ENCODE results near the gene NRN1. TPM values are rescaled to one million over a fixed set of nuclear protein-coding genes. Genes with fewer than 3 reads are reported as not detected.
A peak's percentile ranks its signal among the peaks of the same experiment; 100 is the strongest.

Gene NRN1
- total RNA-seq, 1 donor from 2014 or later = 24.4 TPM

DNA sequence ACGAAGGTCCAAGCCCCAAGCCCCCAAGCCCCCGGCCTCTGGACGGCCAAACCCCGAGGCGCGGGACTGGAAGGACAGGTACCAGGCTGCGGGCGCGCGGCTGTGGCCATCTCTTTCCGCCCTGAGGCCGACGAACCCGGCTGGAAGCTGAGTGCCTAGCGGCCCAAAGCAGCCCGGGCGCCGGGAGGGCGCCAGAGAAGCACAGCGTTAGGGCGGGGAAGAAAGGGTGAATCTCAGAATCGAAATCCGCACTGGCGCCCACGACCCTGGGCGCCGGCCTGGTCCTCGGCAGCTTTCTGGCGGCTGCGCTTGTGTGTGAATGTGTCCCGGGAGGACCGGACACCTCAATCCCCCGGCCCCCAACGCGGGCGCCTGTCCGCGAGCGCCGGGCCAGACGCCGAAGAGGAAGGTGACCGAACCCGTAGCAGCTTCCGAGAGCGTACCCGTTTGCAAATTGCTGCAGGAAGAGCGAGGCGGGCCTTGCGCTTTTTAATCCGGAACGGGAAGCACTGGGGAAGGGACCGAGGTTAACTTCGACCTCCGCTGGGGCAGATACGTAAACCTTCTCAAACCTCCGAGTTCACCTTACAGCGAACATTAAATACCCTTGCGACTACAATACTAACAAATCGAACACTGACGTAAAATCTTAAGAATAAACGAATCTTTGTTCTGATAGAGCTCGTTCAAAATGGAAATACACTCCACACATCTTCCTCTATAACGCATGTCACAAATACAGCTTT lies 2.9 kb downstream of the NRN1 start:
- Histone ChIP-seq H3K36me3 (no peaks in the 10 kb centered on the region), H3K27ac (peak overlapping the region; percentile 60), H3K4me1 (peaks cover 32% of the 10 kb centered on the region), H3K27me3 (peaks cover 100% of the 10 kb centered on the region), H3K4me3 (peak overlapping the region; percentile 54), H3K9me3 (no peaks in the 10 kb centered on the region)
- TF ChIP-seq, protein P1, sequence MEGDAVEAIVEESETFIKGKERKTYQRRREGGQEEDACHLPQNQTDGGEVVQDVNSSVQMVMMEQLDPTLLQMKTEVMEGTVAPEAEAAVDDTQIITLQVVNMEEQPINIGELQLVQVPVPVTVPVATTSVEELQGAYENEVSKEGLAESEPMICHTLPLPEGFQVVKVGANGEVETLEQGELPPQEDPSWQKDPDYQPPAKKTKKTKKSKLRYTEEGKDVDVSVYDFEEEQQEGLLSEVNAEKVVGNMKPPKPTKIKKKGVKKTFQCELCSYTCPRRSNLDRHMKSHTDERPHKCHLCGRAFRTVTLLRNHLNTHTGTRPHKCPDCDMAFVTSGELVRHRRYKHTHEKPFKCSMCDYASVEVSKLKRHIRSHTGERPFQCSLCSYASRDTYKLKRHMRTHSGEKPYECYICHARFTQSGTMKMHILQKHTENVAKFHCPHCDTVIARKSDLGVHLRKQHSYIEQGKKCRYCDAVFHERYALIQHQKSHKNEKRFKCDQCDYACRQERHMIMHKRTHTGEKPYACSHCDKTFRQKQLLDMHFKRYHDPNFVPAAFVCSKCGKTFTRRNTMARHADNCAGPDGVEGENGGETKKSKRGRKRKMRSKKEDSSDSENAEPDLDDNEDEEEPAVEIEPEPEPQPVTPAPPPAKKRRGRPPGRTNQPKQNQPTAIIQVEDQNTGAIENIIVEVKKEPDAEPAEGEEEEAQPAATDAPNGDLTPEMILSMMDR (IDR thresholded peaks at IDR 0.05) = no peak
- ATAC-seq = no peak
- DNase-seq = no peak
- intact Hi-C loops (cut with DNase I) = no loop called here

DNA sequence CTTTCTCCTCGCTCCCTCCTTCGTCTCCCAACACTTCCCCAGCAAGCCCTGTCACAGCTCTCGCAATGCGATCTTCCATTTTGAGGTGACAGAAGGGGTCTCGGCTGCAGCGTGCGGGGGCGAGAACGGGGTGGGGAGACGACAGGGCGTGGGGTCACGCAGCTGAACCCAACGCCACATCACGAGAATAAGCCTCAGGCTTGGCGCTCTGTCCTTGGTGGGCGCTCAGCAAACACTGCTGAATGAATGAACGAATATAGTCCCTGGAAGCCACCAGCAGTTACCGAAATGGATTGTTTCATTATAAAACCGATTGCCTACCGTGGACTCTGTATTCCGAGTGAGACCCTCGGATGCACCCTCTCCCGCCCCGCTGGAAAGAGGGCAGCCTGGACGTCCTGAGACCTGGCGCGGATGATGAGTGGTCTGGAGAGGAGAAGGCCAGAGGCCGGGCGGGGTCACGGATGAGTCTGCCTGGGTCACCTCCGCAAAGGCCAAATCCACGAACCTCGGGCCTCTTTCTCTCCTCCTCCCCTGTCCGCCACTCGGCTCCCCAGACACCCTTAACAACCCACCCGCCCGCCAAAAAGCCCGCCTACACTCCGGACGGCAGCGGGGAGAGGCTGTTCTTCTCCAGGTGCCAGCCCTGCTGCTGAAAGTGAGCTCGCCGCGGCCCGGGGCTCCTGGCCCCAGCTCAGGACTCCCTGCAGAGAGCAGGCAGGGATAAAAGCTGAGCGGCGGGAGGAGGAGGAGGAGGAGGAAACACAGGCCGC lies 3.7 kb downstream of the NRN1 start:
- ATAC-seq (no peak), DNase-seq (no peak)
- Histone ChIP-seq H3K36me3 (no peaks in the 10 kb centered on the region), H3K27me3 (peaks cover 100% of the 10 kb centered on the region), H3K27ac (peak overlapping the region; percentile 60), H3K4me1 (peaks cover 31% of the 10 kb centered on the region), H3K4me3 (peak overlapping the region; percentile 54), H3K9me3 (no peaks in the 10 kb centered on the region)
- TF ChIP-seq, protein P1 (IDR thresholded peaks at IDR 0.05) = no peak
- intact Hi-C loops (cut with DNase I) = no loop called here

DNA sequence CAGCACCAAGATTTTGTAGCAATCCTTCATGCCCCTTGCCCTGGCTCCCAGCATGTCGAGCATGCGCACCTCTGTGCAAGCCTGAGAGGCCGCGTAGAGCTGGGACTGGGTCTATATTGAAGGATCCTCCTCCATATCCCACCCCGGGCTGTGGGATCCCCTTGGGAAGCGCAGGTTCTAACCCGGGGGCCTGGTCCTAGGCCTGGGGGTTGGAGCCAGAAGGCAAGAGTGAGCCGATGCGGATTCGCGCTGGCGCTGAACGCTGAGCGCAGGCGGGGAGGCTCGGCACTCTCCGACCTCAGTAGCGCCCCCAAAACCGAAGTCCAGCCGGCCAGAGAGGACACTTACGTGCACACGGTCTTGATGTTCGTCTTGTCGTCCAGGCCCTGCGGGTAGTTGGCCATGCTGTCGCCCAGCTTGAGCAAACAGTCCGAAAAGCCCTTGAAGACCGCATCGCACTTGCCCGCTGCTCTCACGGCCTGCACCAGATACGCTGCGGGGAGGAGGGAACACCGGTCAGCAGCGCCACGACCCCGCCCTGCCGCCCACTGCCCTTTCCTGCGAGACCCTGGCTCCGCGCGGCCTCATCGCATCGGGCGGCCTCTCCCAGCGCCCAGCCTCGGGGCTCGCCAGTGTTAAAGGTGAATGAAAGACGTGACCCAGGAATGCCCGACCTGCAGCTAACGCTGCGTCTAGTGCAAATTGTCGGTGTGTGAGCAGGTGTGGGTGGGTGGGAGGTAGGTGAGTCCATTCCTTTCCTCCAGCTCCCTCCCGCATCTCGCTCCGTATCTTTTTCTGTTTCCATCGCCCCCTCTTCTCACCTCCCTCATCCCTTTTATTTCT lies 4.5 kb downstream of the NRN1 start:
- ATAC-seq = no peak
- TF ChIP-seq, protein P1 (IDR thresholded peaks at IDR 0.05) = no peak

DNA sequence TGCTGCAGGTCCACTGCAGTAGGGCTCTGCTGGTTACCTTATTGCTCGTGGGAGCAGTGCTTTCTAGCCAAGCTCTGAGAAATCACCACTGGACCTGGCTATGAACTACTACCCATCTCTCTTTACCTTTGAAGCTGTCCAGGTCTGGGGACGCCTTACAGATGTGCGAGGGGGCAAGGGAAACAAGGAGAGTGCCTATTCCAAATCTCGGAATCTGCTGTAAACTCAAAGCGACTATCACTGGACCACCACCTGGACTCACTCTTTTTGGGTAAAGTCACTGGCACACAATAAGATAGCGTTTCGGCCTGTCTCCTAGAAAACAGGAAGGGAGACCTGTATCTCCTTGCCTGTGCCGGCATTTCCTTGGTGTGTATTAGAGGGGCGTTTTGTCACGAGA lies 5.3 kb downstream of the NRN1 start:
- no peak for DNase-seq
- TF ChIP-seq, protein P1 (IDR thresholded peaks at IDR 0.05) = no peak
- intact Hi-C loops (cut with DNase I) = no loop called here
- no peak for ATAC-seq
- H3K36me3 ChIP-seq = no peaks in the 10 kb centered on the region
- H3K4me3 ChIP-seq = no peak overlapping the region
- no peak overlapping the region for H3K27ac ChIP-seq
- peaks cover 100% of the 10 kb centered on the region for H3K27me3 ChIP-seq
- peaks cover 28% of the 10 kb centered on the region for H3K4me1 ChIP-seq
- H3K9me3 ChIP-seq = no peaks in the 10 kb centered on the region

More for the DNA sequence above, 4.5 kb downstream of the NRN1 start:
- intact Hi-C loops (cut with DNase I) = no loop called here
- Histone ChIP-seq H3K4me3 (no peak overlapping the region), H3K36me3 (no peaks in the 10 kb centered on the region), H3K27ac (no peak overlapping the region), H3K9me3 (no peaks in the 10 kb centered on the region), H3K27me3 (peaks cover 100% of the 10 kb centered on the region), H3K4me1 (peaks cover 30% of the 10 kb centered on the region)
- no peak for DNase-seq

DNA sequence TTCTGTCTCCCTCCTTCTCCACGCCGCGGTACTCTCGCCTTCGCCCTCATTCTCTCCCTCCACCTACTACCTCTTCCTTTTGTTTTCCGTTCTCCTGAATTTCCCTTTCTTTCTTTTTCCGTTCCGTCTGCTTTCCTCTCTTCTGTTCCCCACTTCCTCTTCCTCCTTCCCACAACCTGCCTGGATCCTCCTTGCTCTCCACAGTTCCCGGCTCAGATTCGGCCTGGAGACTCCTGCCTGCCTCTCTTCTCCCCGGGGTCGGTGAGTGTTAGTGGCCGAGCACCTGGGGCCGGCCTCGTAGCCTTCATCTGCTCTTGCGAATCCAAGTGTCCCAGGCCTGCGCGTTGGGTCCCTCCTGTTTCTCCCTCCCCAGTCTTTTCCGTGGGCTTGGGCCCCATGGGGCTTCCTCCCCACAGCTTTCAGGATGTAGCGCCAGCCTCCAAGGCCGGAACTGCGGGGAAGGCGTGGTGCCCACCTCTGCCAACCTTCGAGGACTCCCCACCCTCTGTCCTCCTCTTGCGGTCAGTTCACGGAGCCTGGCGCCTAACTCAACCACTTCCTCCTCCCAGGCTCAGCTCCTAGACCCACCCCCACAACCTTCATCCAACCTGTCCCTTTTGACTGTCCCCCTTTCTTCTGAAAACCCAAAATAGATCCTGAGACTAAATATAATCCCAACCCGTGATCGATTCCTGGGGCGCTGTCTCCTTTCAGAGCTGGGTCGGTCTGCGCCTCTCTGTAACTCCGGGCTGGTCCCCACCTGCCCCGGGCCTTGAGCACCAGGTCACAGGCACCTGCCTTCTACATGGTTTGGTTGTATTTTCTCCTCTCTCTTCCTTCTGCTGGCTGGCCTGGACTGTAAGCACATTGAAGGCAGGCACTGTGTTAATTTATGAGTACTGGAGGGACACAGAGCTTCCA lies 6.8 kb downstream of the NRN1 start:
- intact Hi-C loops (cut with DNase I) = no loop called here
- Histone ChIP-seq H3K4me1 (peaks cover 31% of the 10 kb centered on the region), H3K36me3 (no peaks in the 10 kb centered on the region), H3K4me3 (no peak overlapping the region), H3K9me3 (no peaks in the 10 kb centered on the region), H3K27ac (no peak overlapping the region), H3K27me3 (peaks cover 100% of the 10 kb centered on the region)
- DNase-seq (no peak), ATAC-seq (no peak)
- TF ChIP-seq, protein P1 (IDR thresholded peaks at IDR 0.05) = no peak
